Peyer's patch (tissue), 4 donors: ENCODE results near the gene CFAP99. TPM values are rescaled to one million over a fixed set of nuclear protein-coding genes. Genes with fewer than 3 reads are reported as not detected.
A peak's percentile ranks its signal among the peaks of the same experiment; 100 is the strongest.

Experiments used
- DNase-seq, 3 donors: peaks; one replicate each; pipeline ENCODE4 v3.0.0-alpha.2; 2017 to 2019
- H3K27ac ChIP-seq, 4 donors: fragments of 200-600 bp; sonication (generic); one replicate each; pipeline ENCODE4 v1.5.1; 2016 to 2019
- H3K27me3 ChIP-seq, 2 donors: fragments of 200-600 bp; sonication (generic); one replicate each; pipeline ENCODE4 v1.5.1; 2019
- H3K36me3 ChIP-seq, 3 donors: fragments of 200-600 bp; sonication (generic); one replicate each; pipeline ENCODE4 v1.5.1; 2016 to 2019
- H3K4me1 ChIP-seq, 4 donors: fragments of 200-600 bp; sonication (generic); one replicate each; pipeline ENCODE4 v1.5.1; 2016 to 2019
- H3K4me3 ChIP-seq, 4 donors: fragments of 200-600 bp; sonication (generic); 1 replicate in 3 of 4; 2 replicates in 1 of 4; pipeline ENCODE4 v1.5.1; 2016 to 2019; ENCODE audit warnings: mild to moderate bottlenecking in 1 of 4
- H3K9me3 ChIP-seq, 4 donors: fragments of 200-600 bp; sonication (generic); one replicate each; pipeline ENCODE4 v1.5.1; 2016 to 2019; ENCODE audit warnings: mild to moderate bottlenecking in 1 of 4
- POLR2A ChIP-seq, 2 donors: fragments of 450-650 bp; IDR thresholded peaks; one replicate each; pipeline ENCODE4 v1.5.1; 2017; ENCODE audit warnings: antibody characterized with exemption in 2 of 2, mild to moderate bottlenecking in 2 of 2, moderate library complexity in 2 of 2
- total RNA-seq, 4 donors: library from RNA; depleted of rRNA; stranded (reverse); fragments of >200 nt; gene quantifications; one replicate each; pipeline ENCODE4 v1.1.0, GENCODE V29; 2016
- TF ChIP-seq, protein P1 (sequence below), 6 experiments: fragments of 450-650 bp in 4 of 6; fragments of 200-600 bp in 2 of 6; sonication (generic) in 1 of 6; IDR thresholded peaks; one replicate each; pipeline ENCODE4 v1.5.1; 2017 to 2019; ENCODE audit warnings: antibody characterized with exemption in 6 of 6, mild to moderate bottlenecking in 3 of 6, moderate library complexity in 1 of 6

Gene CFAP99
- total RNA-seq, 4 donors from 2014 or later = 0.80 to 1.2 TPM; not detected in 2

GRCh38 chr4:2480649-2481048, 61.9 kb downstream of the CFAP99 start:
- TF ChIP-seq, protein P1, sequence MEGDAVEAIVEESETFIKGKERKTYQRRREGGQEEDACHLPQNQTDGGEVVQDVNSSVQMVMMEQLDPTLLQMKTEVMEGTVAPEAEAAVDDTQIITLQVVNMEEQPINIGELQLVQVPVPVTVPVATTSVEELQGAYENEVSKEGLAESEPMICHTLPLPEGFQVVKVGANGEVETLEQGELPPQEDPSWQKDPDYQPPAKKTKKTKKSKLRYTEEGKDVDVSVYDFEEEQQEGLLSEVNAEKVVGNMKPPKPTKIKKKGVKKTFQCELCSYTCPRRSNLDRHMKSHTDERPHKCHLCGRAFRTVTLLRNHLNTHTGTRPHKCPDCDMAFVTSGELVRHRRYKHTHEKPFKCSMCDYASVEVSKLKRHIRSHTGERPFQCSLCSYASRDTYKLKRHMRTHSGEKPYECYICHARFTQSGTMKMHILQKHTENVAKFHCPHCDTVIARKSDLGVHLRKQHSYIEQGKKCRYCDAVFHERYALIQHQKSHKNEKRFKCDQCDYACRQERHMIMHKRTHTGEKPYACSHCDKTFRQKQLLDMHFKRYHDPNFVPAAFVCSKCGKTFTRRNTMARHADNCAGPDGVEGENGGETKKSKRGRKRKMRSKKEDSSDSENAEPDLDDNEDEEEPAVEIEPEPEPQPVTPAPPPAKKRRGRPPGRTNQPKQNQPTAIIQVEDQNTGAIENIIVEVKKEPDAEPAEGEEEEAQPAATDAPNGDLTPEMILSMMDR (IDR thresholded peaks at IDR 0.05) = no peak
- TF ChIP-seq POLR2A (IDR thresholded peaks at IDR 0.05) = no peak
- no peak for DNase-seq
- no peak overlapping the region for H3K4me3 ChIP-seq
- H3K36me3 ChIP-seq = no peaks in the 10 kb centered on the region
- H3K9me3 ChIP-seq = no peaks in the 10 kb centered on the region
- no peaks in the 10 kb centered on the region for H3K27me3 ChIP-seq
- H3K27ac ChIP-seq = peak overlapping the region in 2 of 4 donors; percentile 20 to 82
- H3K4me1 ChIP-seq = peaks cover 16 to 97% (median 51%) of the 10 kb centered on the region in 4 donors

DNA sequence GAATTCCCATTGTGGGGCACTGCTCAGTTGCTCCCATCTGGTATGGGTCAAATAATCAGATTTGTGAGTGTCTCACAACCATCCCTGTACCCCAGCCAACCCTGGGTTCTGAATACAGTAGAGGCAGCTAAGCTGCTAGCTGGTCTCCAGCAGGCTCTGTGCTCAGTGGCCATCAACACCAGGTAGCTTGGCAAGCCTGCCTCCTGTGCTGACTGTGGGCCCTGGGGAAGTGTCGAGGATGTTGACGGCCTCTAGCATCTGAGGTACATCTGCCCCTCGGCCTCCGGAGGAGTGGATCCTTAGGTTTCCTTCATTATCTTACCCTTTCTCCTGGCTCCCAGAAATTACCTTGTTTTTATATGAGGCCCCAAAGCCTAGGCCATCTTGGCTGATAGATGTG, 63.4 kb downstream of the CFAP99 start:
- no peak for DNase-seq
- no peak overlapping the region for H3K4me3 ChIP-seq

DNA sequence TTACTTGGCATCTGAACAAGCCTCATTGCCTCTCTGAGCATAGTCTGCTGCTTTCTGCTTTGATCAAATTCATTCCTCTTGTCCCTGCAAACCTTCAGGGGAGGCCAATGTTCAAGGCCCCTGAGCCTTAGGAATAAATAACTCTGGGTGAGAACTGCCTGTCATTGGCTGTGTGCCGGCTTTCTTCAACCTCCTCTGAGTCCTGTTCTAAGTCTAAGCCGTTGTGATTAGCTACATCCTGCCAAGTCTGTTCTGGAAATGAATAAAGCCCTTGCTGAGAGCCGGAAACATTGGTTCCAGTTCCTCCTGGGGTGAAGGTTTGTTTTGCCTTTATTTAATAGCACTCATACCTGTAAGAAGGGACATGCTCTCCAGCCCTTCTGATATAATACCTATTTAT, 63.9 kb downstream of the CFAP99 start:
- H3K27ac ChIP-seq = peak overlapping the region; percentile 49 to 86 (median 66)
- H3K36me3 ChIP-seq = no peaks in the 10 kb centered on the region
- DNase-seq = peak in 2 of 3 donors; percentile 22 to 71
- H3K4me3 ChIP-seq = no peak overlapping the region
- H3K27me3 ChIP-seq = no peaks in the 10 kb centered on the region
- TF ChIP-seq, protein P1 (IDR thresholded peaks at IDR 0.05) = no peak
- no peak for TF ChIP-seq POLR2A (IDR thresholded peaks at IDR 0.05)
- no peaks in the 10 kb centered on the region for H3K9me3 ChIP-seq
- H3K4me1 ChIP-seq = peaks cover 15 to 99% (median 62%) of the 10 kb centered on the region in 4 donors

More for the DNA sequence above, 63.4 kb downstream of the CFAP99 start:
- no peaks in the 10 kb centered on the region for H3K27me3 ChIP-seq
- no peaks in the 10 kb centered on the region for H3K9me3 ChIP-seq
- H3K4me1 ChIP-seq = peaks cover 19 to 99% (median 62%) of the 10 kb centered on the region in 4 donors
- no peaks in the 10 kb centered on the region for H3K36me3 ChIP-seq
- TF ChIP-seq, protein P1 (IDR thresholded peaks at IDR 0.05) = no peak
- no peak for TF ChIP-seq POLR2A (IDR thresholded peaks at IDR 0.05)
- H3K27ac ChIP-seq = peak overlapping the region; percentile 49 to 86 (median 66)

DNA sequence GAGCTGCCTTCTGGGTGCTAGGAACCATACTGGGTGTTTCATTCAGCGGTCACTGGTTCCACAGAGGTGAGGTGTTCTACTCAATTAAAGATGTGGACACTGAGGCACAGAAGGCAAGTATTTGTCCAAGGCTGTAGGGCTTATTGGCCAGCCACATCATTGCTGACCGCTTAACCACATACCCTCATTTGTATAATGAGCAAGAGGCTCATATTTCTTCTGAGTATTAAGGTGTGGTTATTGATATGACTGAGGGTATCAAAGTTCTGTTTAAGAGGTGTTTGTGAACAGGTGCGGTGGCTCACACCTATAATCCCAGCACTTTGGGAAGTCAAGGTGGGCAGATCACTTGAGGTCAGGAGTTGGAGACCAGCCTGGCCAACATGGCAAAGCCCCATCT, 64.5 kb downstream of the CFAP99 start:
- Histone ChIP-seq H3K27me3 (no peaks in the 10 kb centered on the region), H3K4me3 (no peak overlapping the region), H3K36me3 (no peaks in the 10 kb centered on the region), H3K27ac (peak overlapping the region in 3 of 4 donors; percentile 49 to 86 (median 82)), H3K4me1 (peaks cover 14 to 99% (median 60%) of the 10 kb centered on the region in 4 donors), H3K9me3 (no peaks in the 10 kb centered on the region)
- no peak for TF ChIP-seq POLR2A (IDR thresholded peaks at IDR 0.05)
- TF ChIP-seq, protein P1 (IDR thresholded peaks at IDR 0.05) = no peak
- no peak for DNase-seq

DNA sequence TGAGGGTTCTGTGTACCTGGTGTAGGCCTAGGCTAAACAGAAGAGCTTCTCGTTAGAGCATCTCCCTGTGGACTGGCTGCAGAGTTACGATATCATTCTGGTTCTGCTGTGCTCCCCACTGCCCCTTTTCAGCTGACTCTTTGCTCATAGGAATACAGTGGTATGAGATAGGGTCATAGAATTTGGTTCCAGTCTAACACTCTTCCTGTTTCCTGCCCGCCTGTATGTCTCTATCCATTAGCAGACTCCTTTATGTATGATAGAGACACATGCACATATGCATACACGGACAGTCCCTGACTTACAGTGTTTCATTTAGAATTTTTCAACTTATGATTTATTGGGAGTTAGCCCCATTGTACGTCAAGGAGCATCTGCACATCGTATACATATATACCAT, 65.4 kb downstream of the CFAP99 start:
- H3K27me3 ChIP-seq = no peaks in the 10 kb centered on the region
- H3K27ac ChIP-seq = peak overlapping the region; percentile 72 to 86 (median 77)
- no peaks in the 10 kb centered on the region for H3K9me3 ChIP-seq
- H3K36me3 ChIP-seq = peaks cover 0 to 3% (median 0%) of the 10 kb centered on the region in 3 donors
- no peak overlapping the region for H3K4me3 ChIP-seq
- H3K4me1 ChIP-seq = peaks cover 12 to 93% (median 57%) of the 10 kb centered on the region in 4 donors
- DNase-seq = no peak
- TF ChIP-seq, protein P1 (IDR thresholded peaks at IDR 0.05) = no peak
- TF ChIP-seq POLR2A (IDR thresholded peaks at IDR 0.05) = no peak
